ENCODE measurements around the gene MN1.

- TF ChIP-seq CTCF (IDR thresholded peaks at IDR 0.05) (no peak), POLR2A (IDR thresholded peaks at IDR 0.05) (no peak), EP300 (IDR thresholded peaks at IDR 0.05) (no peak), POLR2AphosphoS5 (IDR thresholded peaks at IDR 0.05) (no peak)
Observed at GRCh38 chr22:27797520-27798391, 3.8 kb downstream of the MN1 start.

Data from sigmoid colon (tissue), 4 donors.